B cell (primary cell): ENCODE results near the gene TLR5. TPM values are rescaled to one million over a fixed set of nuclear protein-coding genes. Genes with fewer than 3 reads are reported as not detected.

Experiments used
- ATAC-seq: fragments of 200-7000 bp; cut with Tn5 transposase; one replicate; pipeline ENCODE4 v1.10.0; 2021; ENCODE audit warnings: low read depth, mild to moderate bottlenecking, moderate number of reproducible peaks, moderate library complexity
- CTCF ChIA-PET: fragments of 350-600 bp; sonication (Branson Sonifier 250); formaldehyde crosslinking; loops from one replicate; lab custom pipeline; 2021; ENCODE audit warnings: antibody characterized with exemption, inconsistent platforms; lab: Charles Lee
- POLR2A ChIA-PET: fragments of 350-600 bp; sonication (Branson Sonifier 250); formaldehyde crosslinking; loops from one replicate; lab custom pipeline; 2021; ENCODE audit warnings: antibody characterized with exemption; lab: Charles Lee
- DNase-seq: peaks from one replicate; pipeline ENCODE4 v3.0.0; 2013
- H2AFZ ChIP-seq: 2 replicates; pipeline ENCODE4 v1.6.1; 2012; ENCODE audit warnings: mild to moderate bottlenecking, low read depth, low read length; ENCODE audit not compliant: insufficient read depth, poor library complexity, severe bottlenecking
- H3K27ac ChIP-seq, 2 donors: 1 replicate in 1 of 2; 2 replicates in 1 of 2; pipeline ENCODE4 v1.5.1; 2012 to 2013; ENCODE audit warnings: low read length in 2 of 2, mild to moderate bottlenecking in 2 of 2, moderate library complexity in 1 of 2
- H3K27me3 ChIP-seq, 4 experiments: fragments of 200-600 bp in 1 of 4; sonication (generic) in 1 of 4; replicated peaks in 1 of 4; 1 replicate in 2 of 4; 2 replicates in 2 of 4; pipeline versions ENCODE4 v1.6.1 to v1.7.0; 2013 to 2016; ENCODE audit warnings: low read length in 3 of 4, mild to moderate bottlenecking in 2 of 4, mixed read lengths in 1 of 4, moderate library complexity in 1 of 4; ENCODE audit not compliant: insufficient read depth in 4 of 4, control insufficient read depth in 3 of 4; ENCODE audit errors: control extremely low read depth in 1 of 4
- H3K36me3 ChIP-seq, 2 experiments: replicated peaks in 1 of 2; 1 replicate in 1 of 2; 2 replicates in 1 of 2; pipeline versions ENCODE4 v1.6.1 to v1.7.1; 2013; ENCODE audit warnings: low read length in 1 of 2; ENCODE audit not compliant: insufficient read depth in 2 of 2, control insufficient read depth in 1 of 2; ENCODE audit errors: control extremely low read depth in 1 of 2, extremely low read depth in 1 of 2
- H3K4me1 ChIP-seq, 2 donors: fragments of 200-600 bp in 1 of 2; sonication (generic) in 1 of 2; 1 replicate in 1 of 2; 2 replicates in 1 of 2; pipeline versions ENCODE4 v1.5.1 to v1.6.1; 2013 to 2017; ENCODE audit warnings: low read length in 2 of 2; ENCODE audit not compliant: control insufficient read depth in 2 of 2, insufficient read depth in 2 of 2
- H3K4me2 ChIP-seq: replicated peaks from 2 replicates; pipeline ENCODE3; 2012; ENCODE audit warnings: mild to moderate bottlenecking, low read depth, low read length; ENCODE audit not compliant: poor library complexity, severe bottlenecking
- H3K4me3 ChIP-seq, 5 experiments: fragments of 200-600 bp in 1 of 5; sonication (generic) in 1 of 5; 1 replicate in 3 of 5; 2 replicates in 2 of 5; pipeline versions ENCODE4 v1.5.1 to v1.7.0; 2011 to 2016; ENCODE audit warnings: low read length in 4 of 5, mild to moderate bottlenecking in 4 of 5, low read depth in 2 of 5, control low read depth in 1 of 5, moderate library complexity in 1 of 5; ENCODE audit not compliant: insufficient read depth in 1 of 5; ENCODE audit errors: control extremely low read depth in 1 of 5, extremely low read depth in 1 of 5
- H3K79me2 ChIP-seq: fragments of 200-600 bp; sonication (generic); one replicate; pipeline ENCODE4 v1.6.0; 2016; ENCODE audit warnings: low read length; ENCODE audit not compliant: control insufficient read depth, insufficient read depth
- H3K9ac ChIP-seq: fragments of 200-600 bp; sonication (generic); 2 replicates; pipeline ENCODE4 v1.6.1; 2017; ENCODE audit warnings: mild to moderate bottlenecking, low read length, moderate library complexity
- H3K9me3 ChIP-seq, 3 donors: one replicate each; pipeline versions ENCODE4 v1.6.1 to v1.7.1; 2013; ENCODE audit warnings: low read length in 2 of 3; ENCODE audit not compliant: control insufficient read depth in 2 of 3, insufficient read depth in 1 of 3; ENCODE audit errors: control extremely low read depth in 1 of 3
- H4K20me1 ChIP-seq: 2 replicates; pipeline ENCODE4 v1.6.0; 2012; ENCODE audit warnings: mild to moderate bottlenecking, low read length; ENCODE audit not compliant: insufficient read depth, control insufficient read depth, poor library complexity, severe bottlenecking
- H3K27ac Mint-ChIP-seq: one replicate; pipeline ENCODE4 v1.8.0; 2021; ENCODE audit warnings: mixed read lengths
- H3K27me3 Mint-ChIP-seq: one replicate; pipeline ENCODE4 v1.8.0; 2021; ENCODE audit warnings: mixed read lengths
- H3K4me1 Mint-ChIP-seq: one replicate; pipeline ENCODE4 v1.8.0; 2021; ENCODE audit warnings: mixed read lengths
- H3K4me3 Mint-ChIP-seq: one replicate; pipeline ENCODE4 v1.8.0; 2021; ENCODE audit warnings: mixed read lengths
- H3K9me3 Mint-ChIP-seq: one replicate; pipeline ENCODE4 v1.8.0; 2022; ENCODE audit warnings: mixed read lengths; ENCODE audit not compliant: insufficient read depth
- CTCF ChIP-seq: fragments of 200-600 bp; IDR thresholded peaks from one replicate; pipeline ENCODE4 v1.8.0; 2022; ENCODE audit warnings: antibody characterized with exemption, mild to moderate bottlenecking
- EZH2 ChIP-seq: IDR thresholded peaks from 2 replicates; pipeline ENCODE4 v1.6.1; 2012; ENCODE audit warnings: borderline replicate concordance, low read depth, mild to moderate bottlenecking, moderate library complexity, low read length; ENCODE audit not compliant: insufficient read depth, poor library complexity, severe bottlenecking
- WGBS: methylation state at CpG from one replicate; pipeline ENCODE4 v1.1.5; 2013; ENCODE audit warnings: missing lambda C conversion rate; ENCODE audit not compliant: insufficient coverage; 5-methylcytosine and 5-hydroxymethylcytosine counted together
- intact Hi-C: fragments of 100-400 bp; cut with micrococcal nuclease; formaldehyde crosslinking; loops from one replicate; pipeline ENCODE4 v1.10.0; 2022
- polyA plus RNA-seq: library from polyadenylated mRNA; depleted of rRNA; stranded (reverse); fragments of >200 nt; gene quantifications from 2 replicates; pipeline ENCODE4 v1.2.3, GENCODE V29; 2012
- total RNA-seq, 2 donors: library from RNA; stranded (reverse); fragments of 120-200 nt in 1 of 2; gene quantifications; 1 replicate in 1 of 2; 2 replicates in 1 of 2; pipeline versions ENCODE4 v1.2.3 to v1.2.4, GENCODE V29; 2013 to 2022

TLR5 gene
- total and polyA plus RNA-seq, 2 donors (not counting 1 experiment from before 2014, with no cell fraction given) = 0.21 TPM; not detected in 1

- Mint-ChIP-seq H3K9me3 (no peaks in the 10 kb centered on the region), H3K4me3 (no peak overlapping the region), H3K27me3 (peaks cover 26% of the 10 kb centered on the region), H3K4me1 (no peaks in the 10 kb centered on the region), H3K27ac (no peak overlapping the region)
- H3K4me1 ChIP-seq = no peaks in the 10 kb centered on the region
- ChIA-PET CTCF (interaction anchor here (2.1 kb wide), 1 partner anchor 19 kb away, joined by 9 read pairs; no protein-coding TSS in a partner anchor), POLR2A (no interaction called here)
- 93% methylated on average over 2 of the region's 4 CpGs for WGBS
- no peak overlapping the region for H3K4me2 ChIP-seq
- DNase-seq = no peak
- H2AFZ ChIP-seq = no peak overlapping the region
- H3K27me3 ChIP-seq = peaks cover 0 to 17% (median 1%) of the 10 kb centered on the region in 4 experiments
- no peaks in the 10 kb centered on the region for H3K79me2 ChIP-seq
- no peak overlapping the region for H3K9ac ChIP-seq
- H3K27ac ChIP-seq = no peak overlapping the region
- no peaks in the 10 kb centered on the region for H4K20me1 ChIP-seq
- intact Hi-C loops = no loop called here
- no peak for ATAC-seq
- no peak overlapping the region for H3K4me3 ChIP-seq
- peaks cover 0 to 6% (median under 1%) of the 10 kb centered on the region in 3 donors for H3K9me3 ChIP-seq
- no peaks in the 10 kb centered on the region for H3K36me3 ChIP-seq
- no peak for TF ChIP-seq CTCF
- no peak for TF ChIP-seq EZH2
Measured at GRCh38 chr1:223152399-223152798, 9.4 kb upstream of the TLR5 start.

- Histone ChIP-seq H3K27me3 (peaks cover 0 to 29% (median 8%) of the 10 kb centered on the region in 4 experiments), H4K20me1 (no peaks in the 10 kb centered on the region), H3K79me2 (no peaks in the 10 kb centered on the region), H3K9ac (no peak overlapping the region), H3K4me2 (no peak overlapping the region), H3K4me1 (no peaks in the 10 kb centered on the region), H2AFZ (no peak overlapping the region), H3K4me3 (no peak overlapping the region), H3K9me3 (peaks cover 0 to 6% (median 2%) of the 10 kb centered on the region in 3 donors), H3K27ac (no peak overlapping the region), H3K36me3 (no peaks in the 10 kb centered on the region)
- 91% methylated on average over 4 of the region's 5 CpGs for WGBS
- no peak overlapping the region for H3K4me3 Mint-ChIP-seq
- no peak for DNase-seq
- intact Hi-C loops = no loop called here
- no peak for ATAC-seq
- no peak for TF ChIP-seq EZH2
- TF ChIP-seq CTCF = no peak
- H3K27me3 Mint-ChIP-seq = peaks cover 36% of the 10 kb centered on the region
- no peaks in the 10 kb centered on the region for H3K4me1 Mint-ChIP-seq
- H3K27ac Mint-ChIP-seq = no peak overlapping the region
- ChIA-PET POLR2A (no interaction called here), CTCF (interaction anchor here (1.7 kb wide), 1 partner anchor 26 kb away, joined by 4 read pairs; no protein-coding TSS in a partner anchor)
- H3K9me3 Mint-ChIP-seq = no peaks in the 10 kb centered on the region
Measured at GRCh38 chr1:223150443-223150842, 7.4 kb upstream of the TLR5 start.
